Choroid plexus epithelial cell (primary cell): ENCODE measurements around the gene TDRD10.
A peak's percentile ranks its signal among the peaks of the same experiment; 100 is the strongest.

ENCODE experiments used
- DNase-seq: peaks from one replicate; pipeline ENCODE4 v3.0.0-alpha.2; 2010; ENCODE audit warnings: low read depth
- H3K4me3 ChIP-seq: 2 replicates; pipeline ENCODE4 v1.5.1; 2011; ENCODE audit warnings: low read depth, mild to moderate bottlenecking, control low read depth, low read length, moderate library complexity
- TF ChIP-seq, protein P1 (sequence below): conservative IDR thresholded peaks from 2 replicates; pipeline ENCODE4 v1.5.1; 2011; ENCODE audit warnings: low read depth, mild to moderate bottlenecking, control low read depth, inconsistent platforms, low read length, moderate library complexity

The TDRD10 gene

DNA sequence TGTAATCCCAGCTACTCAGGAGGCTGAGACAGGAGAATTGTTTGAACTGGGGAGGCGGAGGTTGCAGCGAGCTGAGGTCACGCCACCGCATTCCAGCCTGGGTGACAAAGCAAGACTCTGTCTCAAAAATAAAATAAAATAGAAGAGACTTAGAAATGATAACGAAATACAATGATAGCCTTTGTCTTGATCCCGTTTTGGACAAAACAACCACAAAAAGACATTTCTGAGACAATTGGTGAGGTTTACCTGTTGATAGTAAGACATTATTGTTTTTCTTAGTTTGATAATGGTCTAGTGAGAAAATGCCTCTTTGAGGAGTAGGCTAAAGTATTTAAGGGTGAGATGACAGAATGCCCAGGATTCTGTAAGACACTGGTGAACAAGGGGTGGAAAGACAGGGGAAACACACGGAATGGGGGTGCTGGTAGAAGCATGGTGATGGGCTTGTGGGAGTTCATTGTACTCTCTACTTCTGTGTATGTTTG is 12.1 kb downstream of the TDRD10 start:
- TF ChIP-seq, protein P1, sequence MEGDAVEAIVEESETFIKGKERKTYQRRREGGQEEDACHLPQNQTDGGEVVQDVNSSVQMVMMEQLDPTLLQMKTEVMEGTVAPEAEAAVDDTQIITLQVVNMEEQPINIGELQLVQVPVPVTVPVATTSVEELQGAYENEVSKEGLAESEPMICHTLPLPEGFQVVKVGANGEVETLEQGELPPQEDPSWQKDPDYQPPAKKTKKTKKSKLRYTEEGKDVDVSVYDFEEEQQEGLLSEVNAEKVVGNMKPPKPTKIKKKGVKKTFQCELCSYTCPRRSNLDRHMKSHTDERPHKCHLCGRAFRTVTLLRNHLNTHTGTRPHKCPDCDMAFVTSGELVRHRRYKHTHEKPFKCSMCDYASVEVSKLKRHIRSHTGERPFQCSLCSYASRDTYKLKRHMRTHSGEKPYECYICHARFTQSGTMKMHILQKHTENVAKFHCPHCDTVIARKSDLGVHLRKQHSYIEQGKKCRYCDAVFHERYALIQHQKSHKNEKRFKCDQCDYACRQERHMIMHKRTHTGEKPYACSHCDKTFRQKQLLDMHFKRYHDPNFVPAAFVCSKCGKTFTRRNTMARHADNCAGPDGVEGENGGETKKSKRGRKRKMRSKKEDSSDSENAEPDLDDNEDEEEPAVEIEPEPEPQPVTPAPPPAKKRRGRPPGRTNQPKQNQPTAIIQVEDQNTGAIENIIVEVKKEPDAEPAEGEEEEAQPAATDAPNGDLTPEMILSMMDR, result no peak
- H3K4me3 ChIP-seq, result no peak overlapping the region
- DNase-seq, result no peak

DNA sequence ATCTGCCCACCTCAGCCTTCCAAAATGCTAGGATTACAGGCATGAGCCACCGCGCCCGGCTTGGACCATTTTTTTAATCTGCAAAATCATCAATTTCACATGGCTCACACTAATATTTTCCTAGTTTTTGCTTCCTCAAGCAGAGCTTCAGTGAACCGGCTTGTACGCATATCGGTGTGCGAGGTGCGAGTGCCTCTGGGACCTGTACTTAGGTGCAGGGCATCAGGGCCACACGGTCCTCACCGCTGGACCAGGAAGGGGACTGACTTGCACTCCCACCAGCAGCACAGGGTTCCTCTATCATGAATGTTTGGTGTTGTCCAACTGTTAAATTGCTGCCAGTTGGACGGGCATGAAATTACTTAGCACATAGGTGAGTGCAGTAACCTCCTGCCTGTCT is 15.6 kb downstream of the TDRD10 start:
- DNase-seq, result no peak
- H3K4me3 ChIP-seq, result no peak overlapping the region
- TF ChIP-seq, protein P1, result no peak

DNA sequence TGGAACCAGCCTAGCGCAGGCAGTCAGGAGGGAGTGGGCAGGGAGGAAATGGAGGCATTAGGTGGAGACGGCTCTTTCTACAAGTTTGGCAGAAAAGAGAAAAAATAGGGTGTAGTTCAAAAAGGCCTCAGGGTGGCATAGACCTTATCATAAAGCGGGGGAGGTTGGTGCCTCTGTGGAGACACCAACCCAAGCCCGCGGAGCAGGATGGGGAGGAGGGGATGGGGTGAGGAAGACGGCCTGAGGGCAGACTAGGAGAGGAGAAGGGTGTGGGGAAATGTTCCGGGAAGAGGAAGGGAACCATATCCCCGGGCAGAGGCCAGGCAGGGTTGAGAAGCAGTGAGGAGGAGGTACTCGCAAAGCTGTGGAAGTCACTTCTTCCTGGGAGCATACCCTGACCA is 17.6 kb downstream of the TDRD10 start:
- no peak for DNase-seq
- TF ChIP-seq, protein P1, result no peak
- no peak overlapping the region for H3K4me3 ChIP-seq

DNA sequence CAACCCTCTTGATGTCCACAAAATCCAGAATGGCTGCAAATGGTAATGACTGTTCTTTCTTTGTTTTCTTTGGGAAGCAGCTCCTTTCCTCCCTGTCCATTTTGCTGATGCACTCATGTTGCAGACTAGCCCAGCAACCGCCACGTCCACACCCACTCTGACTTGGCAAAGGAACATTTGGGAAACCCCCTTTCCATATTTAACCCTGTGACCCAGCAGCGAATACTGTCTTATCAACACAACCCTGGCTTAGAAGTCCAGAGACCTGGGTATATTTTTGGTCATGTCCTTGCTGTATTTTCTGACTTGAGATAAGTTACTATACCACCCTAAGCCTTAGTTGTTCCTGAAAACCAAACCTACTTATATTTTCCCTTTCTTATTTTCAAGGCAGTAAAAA is 18.3 kb downstream of the TDRD10 start:
- DNase-seq, result peak; percentile 8
- TF ChIP-seq, protein P1, result no peak
- no peak overlapping the region for H3K4me3 ChIP-seq

DNA sequence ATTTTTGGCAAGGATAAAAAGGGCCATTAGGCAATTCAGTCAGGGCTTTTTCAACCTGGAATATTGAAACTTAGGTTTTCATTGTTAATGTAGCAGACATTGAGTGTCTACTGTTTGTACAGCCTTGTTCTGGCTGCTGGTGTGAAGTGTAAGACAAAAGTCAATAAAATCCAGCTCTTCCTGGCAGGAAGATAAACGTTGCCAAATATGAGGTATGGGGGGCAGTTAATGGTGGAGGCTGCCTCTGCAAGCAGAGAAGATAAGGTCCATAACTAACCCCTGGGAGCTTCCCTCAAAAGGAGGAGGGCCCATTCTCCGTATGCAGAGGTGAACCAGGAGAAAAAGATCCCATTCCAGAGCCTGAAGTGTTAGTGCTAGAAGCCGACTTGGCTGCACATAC is 19.7 kb downstream of the TDRD10 start:
- no peak for DNase-seq
- no peak overlapping the region for H3K4me3 ChIP-seq
- TF ChIP-seq, protein P1, result no peak

DNA sequence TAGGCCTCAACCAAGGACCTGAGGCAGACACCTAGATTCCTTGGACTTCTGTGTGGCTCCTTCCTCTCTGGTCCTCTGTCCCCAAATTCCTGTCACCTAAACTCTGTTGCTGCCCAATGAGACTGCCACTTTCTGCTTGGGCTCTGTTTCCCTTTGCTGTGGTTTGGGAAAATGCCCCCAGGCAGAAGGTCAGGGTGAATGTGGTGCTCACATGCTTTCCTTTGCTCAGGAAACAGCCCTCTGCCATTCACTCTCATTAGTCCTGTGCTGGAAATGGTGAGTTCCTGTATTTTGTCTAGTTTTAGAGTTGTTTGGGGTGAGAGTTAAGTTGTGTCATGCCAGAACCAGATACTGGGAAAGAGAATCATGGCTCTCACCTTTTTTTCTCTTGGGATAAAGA is 22.9 kb downstream of the TDRD10 start:
- no peak overlapping the region for H3K4me3 ChIP-seq
- DNase-seq, result no peak
- TF ChIP-seq, protein P1, result no peak

DNA sequence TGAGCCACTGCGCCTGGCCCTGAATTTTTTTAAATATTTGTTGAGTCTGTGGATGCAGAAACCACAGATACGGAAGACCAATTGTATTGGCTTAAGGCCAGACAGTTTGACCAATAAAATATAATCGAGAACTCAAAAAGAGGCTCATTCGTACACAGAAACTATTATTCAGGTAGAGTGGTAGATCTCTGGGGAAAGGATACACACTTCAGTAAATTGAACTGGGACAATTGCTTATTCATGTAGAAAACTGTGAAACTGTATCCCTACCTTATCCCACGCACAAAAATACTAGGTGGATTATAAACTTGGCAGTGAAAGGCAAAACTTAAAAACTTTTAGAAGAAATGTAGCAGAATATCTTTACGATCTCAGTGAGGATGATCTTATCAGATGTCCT is 25.2 kb downstream of the TDRD10 start:
- TF ChIP-seq, protein P1, result no peak
- no peak for DNase-seq
- H3K4me3 ChIP-seq, result no peak overlapping the region
